Islet precursor cell (in vitro differentiated cells): ENCODE measurements around the gene RAMP3.
"Not testable (repeated sequence)": the region's sequence is repeated elsewhere in the genome, so short reads cannot be mapped to it uniquely, and the experiment has no call there.

Source experiments
- DNase-seq: peaks from one replicate; pipeline ENCODE4 v3.0.0-alpha.2; 2018

Gene RAMP3

DNA sequence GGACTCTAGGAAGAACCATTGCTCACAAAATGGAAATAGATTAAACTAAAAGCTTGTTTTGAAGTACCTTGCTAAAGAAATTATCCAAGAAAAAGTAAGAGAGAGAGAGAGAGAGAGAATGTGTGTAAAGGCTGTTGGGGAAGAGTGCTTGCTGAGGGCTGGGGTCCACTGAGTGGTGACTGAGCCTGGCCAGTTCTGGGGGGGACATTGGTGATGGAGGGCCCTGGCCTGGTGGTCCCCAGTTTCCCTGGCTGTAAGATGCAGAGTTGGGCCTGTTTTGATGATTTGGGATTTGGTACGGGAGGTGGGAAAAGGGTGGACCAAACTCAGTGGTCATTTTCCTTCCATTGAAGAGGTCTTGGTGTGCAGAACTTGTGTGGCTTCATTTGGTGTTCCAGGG, 880 bp downstream of the RAMP3 start:
- no peak for DNase-seq

DNA sequence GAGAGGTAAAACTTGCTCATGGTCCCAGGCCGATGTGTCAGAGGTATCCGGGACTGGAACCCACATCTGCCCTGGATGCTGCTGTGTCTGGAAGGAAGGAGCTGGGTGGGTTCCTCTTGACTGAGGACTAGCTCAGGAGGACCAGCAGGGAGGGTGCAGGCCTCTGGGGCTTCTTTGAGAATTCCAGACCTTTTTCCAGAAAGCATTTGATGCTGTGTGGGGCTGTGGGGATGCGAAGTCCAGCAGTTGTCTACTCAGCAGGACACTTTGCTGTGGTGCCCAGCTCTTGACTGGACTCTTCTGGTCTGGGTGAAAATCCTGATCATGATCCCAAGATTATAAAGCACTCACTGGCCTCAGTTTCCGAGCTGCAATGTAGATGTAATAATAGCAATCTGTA, 1.7 kb downstream of the RAMP3 start:
- no peak for DNase-seq

DNA sequence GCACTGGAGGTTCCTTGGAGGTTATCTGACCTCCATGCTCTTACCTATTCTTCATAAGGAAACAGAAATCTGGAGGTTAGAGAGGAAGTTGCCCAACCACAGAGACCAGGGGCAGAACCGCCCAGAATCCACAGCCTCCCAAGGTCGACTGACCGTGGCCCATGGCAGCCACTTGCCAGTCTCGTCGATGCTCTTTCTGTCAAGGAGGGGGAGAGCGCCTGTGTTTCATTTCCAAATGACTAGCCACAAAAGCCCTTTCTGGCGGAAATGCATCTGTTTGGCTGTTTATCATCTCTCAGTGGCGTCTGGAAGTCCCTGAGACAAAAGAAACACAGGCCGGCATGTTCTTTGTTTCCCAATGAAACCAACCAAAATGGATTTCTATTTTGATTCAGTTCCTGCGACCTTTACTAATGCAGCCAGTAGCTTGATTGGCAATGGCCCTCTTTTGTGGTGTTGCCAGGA, 2.9 kb downstream of the RAMP3 start:
- no peak for DNase-seq

DNA sequence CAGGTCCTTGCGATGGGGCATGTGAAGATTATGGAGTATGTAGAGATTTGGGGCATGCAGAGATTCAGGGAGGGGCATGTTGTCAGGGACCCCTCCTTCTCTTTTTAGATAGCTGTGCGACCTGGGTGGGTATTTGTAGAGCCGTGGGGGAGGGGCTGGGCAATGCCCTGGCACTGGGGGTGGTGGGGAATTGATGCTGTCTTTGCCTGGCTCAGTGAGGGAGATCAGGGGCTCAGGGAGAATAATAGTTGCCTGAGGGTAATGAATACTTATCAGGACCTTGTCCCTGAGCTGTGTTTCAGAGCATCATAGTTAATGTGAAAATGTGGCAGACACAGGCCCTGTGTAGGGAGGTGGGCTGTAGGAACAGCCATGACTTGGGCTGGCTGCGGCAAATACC, 3.5 kb downstream of the RAMP3 start:
- no peak for DNase-seq

DNA sequence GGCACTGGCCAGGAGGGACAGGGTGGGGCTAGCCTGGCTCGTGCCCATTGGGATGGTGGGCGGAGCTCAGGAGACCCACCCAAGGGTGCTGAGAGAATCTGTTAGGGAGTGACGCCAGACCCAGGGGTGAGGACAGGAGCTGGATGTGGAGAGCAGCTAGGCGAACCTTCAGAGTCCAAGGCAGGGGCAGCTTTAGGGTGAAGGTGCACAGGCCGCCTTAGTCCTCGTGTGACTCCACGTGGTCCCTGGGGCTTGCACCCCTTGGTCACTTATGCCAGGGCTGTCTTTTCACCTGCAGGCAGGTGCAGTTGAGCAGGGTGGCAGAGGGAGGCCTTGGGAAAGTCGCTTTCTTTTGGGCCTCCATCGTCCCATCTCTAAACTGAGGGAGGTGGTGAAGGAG, 4.3 kb downstream of the RAMP3 start:
- no peak for DNase-seq

DNA sequence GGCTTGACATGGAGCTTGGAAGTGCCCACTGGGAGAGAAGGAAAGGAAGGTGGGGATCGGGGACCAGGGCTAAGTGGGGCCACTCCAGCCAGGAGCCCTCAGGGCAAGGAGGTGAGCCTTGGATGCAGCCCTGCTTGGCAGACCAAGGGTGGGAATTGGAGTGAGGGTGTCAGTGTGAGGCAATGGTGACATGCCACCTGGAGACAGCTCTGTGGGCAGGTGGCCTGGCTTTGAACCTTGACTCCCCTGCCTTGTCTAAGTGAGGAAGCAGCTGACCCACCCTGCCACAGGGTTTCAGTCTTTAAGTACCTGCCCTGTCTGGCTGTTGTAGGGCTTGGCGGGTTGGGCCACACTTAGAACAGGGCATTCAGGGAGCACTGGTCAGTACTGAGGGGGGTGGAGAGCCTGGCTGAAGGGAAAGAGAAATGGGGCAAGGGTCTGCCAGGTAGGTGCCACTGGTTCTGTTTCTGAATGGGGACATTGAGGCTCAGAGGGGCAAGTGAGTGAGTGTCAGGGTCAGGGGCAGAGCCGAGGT, 4.8 kb downstream of the RAMP3 start:
- DNase-seq: no peak

DNA sequence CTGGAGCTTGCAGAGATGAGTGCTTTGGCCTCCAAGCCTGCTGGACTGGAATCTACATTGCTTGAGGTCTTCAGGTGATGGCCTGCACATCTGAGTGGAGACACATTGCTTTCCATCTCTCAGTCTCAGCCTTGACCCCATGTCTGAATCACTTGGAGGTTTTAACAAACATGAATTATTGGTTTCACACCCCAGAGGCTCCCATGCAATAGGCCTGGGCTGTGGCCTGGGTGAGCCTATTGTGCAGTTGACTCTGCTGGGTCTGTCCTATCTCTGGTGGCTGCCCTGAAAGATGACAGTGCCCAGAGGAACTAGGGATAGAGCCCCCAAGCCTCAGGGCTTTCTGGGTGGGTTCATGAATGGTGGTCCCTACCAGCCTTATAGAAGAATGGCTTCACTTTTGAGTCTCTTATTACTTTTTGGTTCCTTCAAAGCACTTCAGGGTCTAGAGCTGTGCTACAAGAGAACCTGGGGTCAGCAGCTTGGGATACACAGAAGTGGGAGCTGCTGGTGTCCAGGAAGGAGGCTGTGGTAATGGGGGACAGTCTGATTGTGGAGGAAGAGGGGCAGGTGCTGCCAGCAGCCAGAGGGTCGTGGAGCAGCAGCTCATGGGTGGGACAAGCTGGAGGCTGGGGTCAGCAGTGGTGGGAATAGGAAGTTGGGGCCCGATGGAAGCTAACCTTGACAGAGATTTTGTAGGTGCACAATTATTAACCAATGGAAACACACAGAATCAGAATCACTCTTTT, 5.5 kb downstream of the RAMP3 start:
- no peak for DNase-seq

DNA sequence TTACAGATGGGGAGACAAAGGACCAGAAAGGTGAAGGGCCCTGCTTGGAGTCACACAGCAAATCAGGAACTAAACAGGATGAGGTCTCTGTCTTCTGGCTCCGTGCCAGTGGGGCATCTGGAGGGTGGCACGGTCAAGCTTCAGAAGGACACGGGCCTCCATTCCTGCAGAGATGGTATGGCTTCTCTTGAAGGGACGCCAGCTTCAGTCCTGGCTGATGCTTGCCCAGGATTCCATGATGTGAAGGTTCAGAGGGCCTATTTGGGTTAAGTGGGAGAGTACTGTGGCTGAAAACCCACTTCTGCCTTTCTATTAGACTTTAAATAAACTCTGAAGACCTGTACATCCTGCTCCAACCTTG, 6.1 kb downstream of the RAMP3 start:
- no peak for DNase-seq

DNA sequence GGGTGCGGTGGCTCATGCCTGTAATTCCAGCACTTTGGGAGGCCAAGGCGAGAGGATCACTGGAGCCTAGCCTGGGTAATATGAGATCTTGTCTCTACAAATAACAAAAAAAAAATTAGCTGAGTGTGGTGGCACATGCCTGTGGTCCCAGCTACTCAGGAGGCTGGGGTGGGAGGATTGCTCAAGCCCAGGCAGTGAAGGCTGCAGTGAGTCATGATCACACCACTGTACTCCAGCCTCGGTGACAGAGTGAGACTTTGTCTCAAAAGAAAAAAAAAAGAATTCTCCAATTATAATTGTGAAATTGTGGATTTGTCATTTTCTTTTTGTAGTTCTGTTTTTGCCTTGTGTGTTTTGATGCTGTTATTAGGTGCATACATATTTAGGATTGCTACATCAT, 6.7 kb downstream of the RAMP3 start:
- not testable (repeated sequence) for DNase-seq

DNA sequence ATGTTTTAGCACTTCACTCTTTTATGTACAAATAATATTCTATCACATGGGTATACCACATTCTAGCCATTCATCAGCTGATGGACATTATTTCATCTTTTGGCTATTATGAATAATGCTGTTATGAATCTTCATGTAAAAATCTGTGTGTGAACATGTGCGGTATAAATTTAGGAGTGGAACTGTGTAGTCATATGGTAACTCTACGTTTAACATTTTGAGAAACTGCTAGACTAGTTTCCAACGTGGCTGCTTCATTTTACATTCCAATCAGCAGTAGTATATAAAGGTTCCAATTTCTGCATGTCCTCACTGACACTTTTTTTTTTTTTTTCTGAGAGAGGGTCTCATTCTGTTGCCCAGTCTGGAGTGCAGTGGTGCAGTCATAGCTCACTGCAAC, 8.3 kb downstream of the RAMP3 start:
- no peak for DNase-seq

DNA sequence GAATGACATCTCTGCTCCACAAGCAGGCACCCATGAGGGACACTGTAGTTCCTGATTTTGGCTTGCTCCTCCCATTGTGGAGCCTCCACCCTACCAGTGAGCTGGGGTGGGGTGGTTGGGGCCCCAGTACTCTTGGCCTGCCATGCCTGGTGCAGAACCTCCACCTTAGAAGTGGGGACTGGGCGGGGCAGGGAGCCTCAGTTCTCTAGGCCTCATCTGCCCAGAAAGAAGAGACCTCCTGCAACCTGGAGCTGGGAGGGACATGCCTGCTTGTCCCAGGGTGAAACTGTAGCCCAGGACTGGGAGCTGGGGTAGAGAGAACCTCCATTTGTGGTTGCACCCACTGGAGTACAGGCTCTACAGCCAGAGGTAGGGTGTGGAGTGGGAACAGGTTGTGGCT, 14.4 kb downstream of the RAMP3 start:
- DNase-seq: no peak

DNA sequence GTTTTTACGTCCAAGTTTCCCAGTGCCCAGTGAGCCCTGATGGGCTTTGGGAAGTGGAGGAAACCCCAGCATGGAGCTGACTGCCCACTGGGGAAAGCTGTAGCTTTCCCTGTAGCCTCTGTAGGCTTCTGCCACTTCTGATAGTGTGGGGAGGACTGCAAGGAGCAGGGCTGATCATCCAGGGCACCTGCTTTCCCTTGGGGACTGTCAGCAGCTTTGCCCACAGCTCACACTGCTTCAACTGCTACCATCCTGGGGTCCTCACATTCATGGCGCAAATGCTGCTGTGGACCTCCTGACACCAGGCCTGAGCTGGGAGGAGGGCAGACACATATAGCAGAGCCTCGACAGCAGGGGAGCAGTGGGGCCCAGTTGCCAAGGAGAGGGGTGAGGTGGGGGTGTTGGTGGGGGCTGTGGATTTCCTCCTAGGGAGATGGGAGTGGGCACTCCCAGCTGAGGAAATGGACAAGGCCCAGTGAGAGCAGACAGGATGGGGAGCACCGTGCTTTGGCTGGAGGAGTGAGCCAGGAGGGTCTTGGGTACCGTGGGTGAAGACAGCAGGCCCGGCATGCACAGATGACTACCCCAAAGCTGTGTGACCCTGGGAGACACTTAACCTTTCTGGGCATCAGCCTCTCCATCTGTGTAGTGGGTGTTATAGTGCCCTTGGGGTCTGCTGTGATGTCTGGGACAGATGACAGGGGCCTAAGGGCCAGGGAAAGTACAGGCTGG, 16.2 kb downstream of the RAMP3 start:
- no peak for DNase-seq

DNA sequence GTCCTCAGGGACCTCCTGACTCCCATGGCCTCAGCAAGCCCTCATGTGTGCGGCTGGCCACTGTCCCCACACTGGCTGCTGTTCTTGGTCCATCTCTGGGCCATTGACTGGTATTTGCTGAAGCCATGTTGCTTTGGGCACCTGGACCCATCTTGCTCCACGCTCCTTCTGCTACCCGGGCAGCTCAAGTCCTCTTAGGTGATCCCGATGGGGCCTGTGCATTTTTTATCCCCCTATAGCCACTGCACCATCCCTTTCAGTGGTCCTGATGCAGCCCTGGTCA, 16.7 kb downstream of the RAMP3 start:
- DNase-seq: no peak

DNA sequence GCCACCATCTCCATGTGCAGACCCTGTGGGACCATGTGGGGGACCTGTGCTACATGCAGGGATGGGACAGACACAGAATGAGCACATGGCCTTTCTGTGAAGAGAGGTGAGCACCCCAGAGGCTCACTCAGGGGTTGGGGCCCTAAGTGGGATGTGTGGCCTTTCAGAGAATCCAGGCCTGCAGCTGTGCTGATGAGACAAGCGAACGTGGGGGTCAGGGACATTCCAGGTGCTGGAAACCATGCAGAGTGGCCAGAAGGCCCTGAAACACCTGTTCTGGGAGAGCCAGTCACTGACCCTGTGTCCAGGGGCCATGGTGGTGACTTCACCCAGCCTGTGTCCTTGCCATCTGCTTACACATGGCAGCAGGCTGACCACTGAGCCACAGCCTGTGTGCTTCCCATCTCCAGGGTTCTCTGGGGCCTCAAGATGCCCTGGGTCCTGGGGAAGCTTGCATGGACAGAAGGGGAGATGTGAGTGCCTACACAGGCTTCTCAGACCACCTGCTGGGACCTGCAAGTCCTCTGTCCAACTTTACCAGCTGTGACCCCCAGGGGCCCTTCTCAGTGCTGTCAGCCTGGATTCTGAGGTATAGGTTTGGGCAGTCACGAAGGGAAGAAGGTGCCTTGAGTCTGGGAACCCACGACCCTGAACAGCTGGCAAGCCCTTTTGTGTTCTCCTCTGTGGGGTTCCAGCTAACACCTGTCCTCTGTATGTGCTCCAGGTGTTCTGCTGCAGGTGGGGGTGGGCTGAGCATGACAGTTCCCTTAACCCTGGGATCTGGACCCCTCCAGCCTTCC, 17.6 kb downstream of the RAMP3 start:
- DNase-seq: no peak

DNA sequence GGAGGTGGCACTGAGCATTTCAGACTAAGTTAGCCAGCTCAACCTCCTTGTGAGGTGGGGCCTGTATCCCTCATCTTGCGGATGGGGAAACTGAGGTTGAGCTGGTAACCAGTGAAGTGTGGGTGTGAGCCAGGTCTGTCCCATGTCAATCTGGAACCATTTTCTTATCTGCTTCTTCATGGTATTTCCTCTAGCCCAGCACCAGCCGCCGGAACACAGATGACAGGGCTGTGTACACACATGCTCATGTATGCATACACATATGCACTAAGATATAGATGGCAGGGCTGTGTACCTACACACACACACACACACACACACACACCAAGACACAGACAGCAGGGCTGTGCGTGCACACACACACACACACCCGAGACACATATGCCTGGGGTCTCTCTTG, 18.5 kb downstream of the RAMP3 start:
- no peak for DNase-seq

DNA sequence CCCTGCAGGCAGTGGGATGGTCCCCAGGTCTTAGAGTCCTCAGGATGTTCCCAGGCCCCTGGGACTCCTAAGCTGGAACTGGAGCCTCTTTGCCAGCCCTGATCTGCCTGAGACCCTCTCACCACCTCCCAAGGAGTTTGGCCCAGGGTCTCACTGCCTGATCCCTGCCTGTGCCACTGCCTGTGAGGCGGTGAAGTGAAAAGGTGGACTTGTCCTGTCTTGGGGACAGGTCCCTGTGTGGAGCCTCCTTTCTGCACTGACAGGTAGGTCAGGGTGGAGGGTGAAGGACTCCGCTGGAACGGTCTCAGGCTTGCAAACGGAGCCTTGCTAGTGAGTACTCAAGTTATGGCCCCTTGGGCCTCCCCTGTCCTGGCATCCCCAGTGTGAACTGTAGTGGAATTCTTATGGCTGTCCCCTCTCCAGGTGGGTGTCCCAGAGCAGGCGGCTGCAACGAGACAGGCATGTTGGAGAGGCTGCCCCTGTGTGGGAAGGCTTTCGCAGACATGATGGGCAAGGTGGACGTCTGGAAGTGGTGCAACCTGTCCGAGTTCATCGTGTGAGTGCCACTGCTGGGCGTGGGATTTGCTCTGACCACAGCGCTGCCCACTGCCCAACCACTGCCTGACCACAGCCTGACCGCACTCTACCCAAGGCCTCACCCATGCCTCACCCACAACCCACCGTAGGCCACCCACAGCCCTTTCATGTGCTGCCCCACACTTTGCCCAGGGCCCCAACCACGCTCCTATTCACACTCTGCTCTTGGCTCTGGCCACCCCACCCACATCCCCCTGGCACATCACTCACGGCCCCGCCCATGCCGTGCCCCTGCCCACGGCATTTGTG, 19.5 kb downstream of the RAMP3 start:
- no peak for DNase-seq

DNA sequence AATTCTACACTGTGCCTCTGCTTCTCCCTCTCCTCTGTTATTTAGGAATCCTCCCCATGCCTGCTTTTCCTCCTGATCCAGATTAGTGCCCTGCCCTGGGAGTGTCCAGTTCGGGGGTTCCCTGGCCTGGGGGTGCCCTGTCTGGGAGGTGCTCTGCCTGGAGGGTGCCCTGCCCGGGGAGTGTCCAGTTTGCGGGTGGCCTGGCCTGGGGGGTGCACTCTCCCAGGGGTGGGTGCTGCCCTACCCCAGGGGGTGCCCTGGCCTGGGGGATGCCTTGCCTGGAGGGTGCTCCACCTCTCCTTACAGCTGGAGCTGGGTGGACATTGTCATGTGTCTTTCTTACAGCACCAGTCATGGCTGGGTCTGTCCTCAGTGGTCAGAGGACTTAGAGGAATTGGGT, 20.2 kb downstream of the RAMP3 start:
- DNase-seq: no peak

DNA sequence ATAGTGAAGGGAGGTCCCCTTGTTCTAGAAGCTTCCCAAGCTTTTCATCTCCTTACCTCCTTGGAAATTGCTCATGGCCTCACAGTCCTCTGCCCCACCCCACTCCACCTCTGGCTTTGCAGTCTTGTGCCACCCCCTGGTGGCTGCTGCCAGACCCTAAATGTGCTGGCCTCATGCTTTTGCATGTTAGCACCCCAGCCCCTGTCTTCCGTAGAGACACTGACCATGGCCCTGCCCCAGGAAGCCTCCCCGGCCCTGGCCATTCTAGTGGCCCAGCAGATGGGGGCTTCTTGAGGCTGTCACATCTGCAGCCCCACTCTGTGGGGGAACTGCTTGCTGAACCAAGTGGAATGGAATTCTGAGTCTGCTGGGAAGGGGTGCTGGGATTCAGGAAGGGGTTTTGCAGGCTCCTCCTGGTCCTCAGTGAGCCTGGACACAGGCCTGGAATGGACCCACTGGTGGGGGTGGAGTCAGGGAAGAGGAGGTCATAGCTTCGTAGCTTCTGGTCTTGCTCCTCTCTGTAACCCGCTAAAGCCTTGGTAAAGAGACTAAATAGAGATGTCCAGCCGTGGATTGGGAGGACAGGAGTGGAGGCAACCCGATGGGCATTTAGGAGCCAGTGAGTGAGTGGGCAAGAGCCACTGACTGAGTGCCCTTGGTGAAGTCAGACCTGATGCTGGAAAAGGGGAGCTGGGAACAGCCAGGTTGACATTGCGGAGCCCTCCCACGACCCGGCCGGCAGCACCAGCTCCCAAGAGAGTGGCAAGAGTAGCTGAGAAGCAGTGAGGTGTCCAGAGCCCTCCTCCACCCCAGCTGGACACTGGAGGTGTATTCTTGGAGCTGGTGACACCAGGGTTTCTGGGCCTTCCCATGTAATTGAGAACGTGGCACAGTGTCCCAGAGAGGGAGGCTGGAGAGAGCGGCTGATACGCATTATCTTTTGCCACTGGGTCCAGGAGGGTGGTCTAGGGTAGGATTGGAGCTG, 20.9 kb downstream of the RAMP3 start:
- DNase-seq: no peak

DNA sequence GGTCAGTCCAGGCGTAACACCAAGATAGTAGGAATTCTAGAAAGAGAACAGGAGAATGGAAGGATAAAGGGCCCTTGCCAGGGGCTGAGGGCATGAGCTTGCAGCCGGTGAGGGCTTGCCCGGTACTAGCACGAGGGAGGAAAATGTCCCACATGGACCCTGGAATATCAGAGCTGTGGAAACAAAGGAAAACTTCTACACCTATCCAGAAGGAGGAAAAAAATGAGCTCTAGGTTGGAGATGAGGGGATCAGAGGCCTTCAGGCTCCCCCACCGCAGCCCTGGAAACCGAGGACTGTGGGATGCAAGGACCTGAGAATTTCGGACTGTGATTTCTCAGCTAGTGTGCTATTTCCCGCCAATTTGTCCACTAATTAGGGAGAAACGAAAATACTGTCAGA, 22.1 kb downstream of the RAMP3 start:
- no peak for DNase-seq

DNA sequence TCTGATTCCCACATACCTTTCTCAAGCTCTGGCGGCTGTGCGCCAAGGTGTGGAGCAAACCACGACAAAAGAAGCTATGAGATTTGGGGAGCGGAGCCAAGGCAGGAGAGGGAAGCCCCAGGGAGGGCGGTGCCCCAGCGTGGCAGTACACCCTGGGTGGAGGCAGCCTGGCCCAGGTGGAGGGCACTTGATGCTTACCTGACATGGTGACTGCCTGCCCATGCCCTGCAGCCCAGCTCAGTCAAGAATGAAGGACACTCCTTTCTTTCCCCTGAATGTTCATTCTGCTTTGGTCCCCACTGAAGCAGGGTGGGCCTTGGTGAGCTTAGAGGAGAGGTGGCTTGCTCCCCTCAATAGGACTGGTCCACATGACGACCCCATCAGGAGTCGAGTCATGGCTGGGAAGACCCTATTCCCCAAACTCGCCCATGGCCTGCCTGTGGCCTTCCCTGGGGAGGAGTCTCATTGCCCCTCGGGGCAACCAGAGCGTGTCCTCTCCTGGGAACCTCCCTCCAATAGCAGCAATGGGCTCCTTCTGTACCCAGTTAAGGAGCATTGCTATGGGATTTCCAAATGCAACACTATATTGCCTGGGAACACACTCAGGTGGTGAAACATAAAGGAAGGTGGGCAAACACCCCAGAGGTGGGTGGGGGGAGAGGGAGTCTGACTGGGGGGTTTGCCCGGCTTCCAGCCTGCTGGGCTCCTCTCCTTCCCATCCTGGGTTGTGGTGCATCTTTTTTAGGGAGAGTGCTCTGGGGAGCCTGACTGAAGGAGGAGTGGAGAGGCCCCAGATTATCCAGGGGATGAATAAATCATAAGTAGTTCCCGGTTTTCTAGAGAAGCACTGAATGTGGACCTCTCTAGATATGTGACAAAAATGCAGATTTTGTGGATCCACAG, 22.7 kb downstream of the RAMP3 start:
- DNase-seq: peak; percentile 23
